Immature natural killer cell (primary cell): Measurements from ENCODE around the gene CAV1. TPM values are rescaled to one million over a fixed set of nuclear protein-coding genes. Genes with fewer than 3 reads are reported as not detected.

ENCODE experiments used
- DNase-seq, 3 donors: peaks; one replicate each; pipeline ENCODE4 v3.0.0; 2022; ENCODE audit warnings: mixed read lengths in 1 of 3
- H3K27ac Mint-ChIP-seq, 6 donors: one replicate each; pipeline ENCODE4 v1.8.0; 2020; ENCODE audit warnings: mixed read lengths in 6 of 6, mild to moderate bottlenecking in 5 of 6, inconsistent platforms in 4 of 6, moderate library complexity in 3 of 6
- H3K27me3 Mint-ChIP-seq, 3 donors: one replicate each; pipeline ENCODE4 v1.8.0; 2020 to 2021; ENCODE audit warnings: low read depth in 3 of 3, mild to moderate bottlenecking in 3 of 3, mixed read lengths in 3 of 3, moderate library complexity in 3 of 3, inconsistent platforms in 1 of 3
- H3K36me3 Mint-ChIP-seq, 3 donors: one replicate each; pipeline ENCODE4 v1.8.0; 2020; ENCODE audit warnings: mixed read lengths in 3 of 3, inconsistent platforms in 2 of 3, mild to moderate bottlenecking in 2 of 3
- H3K4me1 Mint-ChIP-seq, 2 donors: one replicate each; pipeline ENCODE4 v1.8.0; 2020; ENCODE audit warnings: inconsistent platforms in 2 of 2, mild to moderate bottlenecking in 2 of 2, mixed read lengths in 2 of 2, moderate library complexity in 1 of 2
- H3K4me3 Mint-ChIP-seq, 5 donors: one replicate each; pipeline ENCODE4 v1.8.0; 2020; ENCODE audit warnings: mild to moderate bottlenecking in 5 of 5, mixed read lengths in 5 of 5, inconsistent platforms in 3 of 5, moderate library complexity in 3 of 5
- H3K9me3 Mint-ChIP-seq, 6 donors: one replicate each; pipeline ENCODE4 v1.8.0; 2020; ENCODE audit warnings: mild to moderate bottlenecking in 6 of 6, mixed read lengths in 6 of 6, inconsistent platforms in 4 of 6, moderate library complexity in 3 of 6
- polyA plus RNA-seq, 3 donors: library from polyadenylated mRNA; unstranded; fragments of 300-500 nt; fragmentation: Illumina TruSeq; gene quantifications; one replicate each; pipeline ENCODE4 v1.2.3, GENCODE V29; 2021

Gene CAV1
- polyA plus RNA-seq, 3 donors from 2014 or later, result 0.53 to 2.2 TPM; not detected in 1

GRCh38 chr7:116512520-116513188, 12.2 kb upstream of the CAV1 start:
- Mint-ChIP-seq H3K4me3 (peak overlapping the region; percentile 26 to 95 (median 87)), H3K36me3 (no peaks in the 10 kb centered on the region), H3K27me3 (peaks cover 4 to 9% (median 6%) of the 10 kb centered on the region in 3 donors), H3K27ac (peak overlapping the region in 3 of 6 donors; percentile 81 to 89 (median 83)), H3K4me1 (peaks cover 14 to 24% of the 10 kb centered on the region in 2 donors), H3K9me3 (peaks cover 0 to 3% (median 0%) of the 10 kb centered on the region in 6 donors)
- DNase-seq, result no peak

GRCh38 chr7:116515584-116515983, 9.3 kb upstream of the CAV1 start:
- Mint-ChIP-seq H3K4me3 (no peak overlapping the region), H3K9me3 (peaks cover 0 to 3% (median 0%) of the 10 kb centered on the region in 6 donors), H3K27ac (no peak overlapping the region), H3K27me3 (peaks cover 6 to 10% (median 8%) of the 10 kb centered on the region in 3 donors), H3K4me1 (peaks cover 14 to 24% of the 10 kb centered on the region in 2 donors), H3K36me3 (no peaks in the 10 kb centered on the region)
- no peak for DNase-seq

DNA sequence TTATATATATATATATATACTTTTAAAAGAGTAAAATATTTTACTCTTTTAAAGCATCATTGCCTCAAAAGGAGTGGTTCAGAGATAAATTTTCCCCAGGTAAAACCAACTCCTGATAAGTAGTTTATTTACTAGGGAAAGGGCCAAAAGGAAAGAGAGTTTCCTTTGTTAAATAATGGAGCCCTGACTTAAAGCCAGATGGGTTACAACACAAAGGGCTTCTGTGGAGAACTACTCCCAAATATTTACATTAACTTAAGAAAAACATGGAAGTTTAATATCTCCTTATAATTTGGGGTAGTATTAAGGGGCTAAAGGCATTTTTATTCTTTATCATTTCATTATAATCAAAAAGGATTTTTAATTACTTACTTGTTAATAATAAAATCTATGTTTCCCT, 8.5 kb upstream of the CAV1 start:
- H3K4me1 Mint-ChIP-seq, result peaks cover 13 to 17% of the 10 kb centered on the region in 2 donors
- peaks cover 8 to 10% (median 9%) of the 10 kb centered on the region in 3 donors for H3K27me3 Mint-ChIP-seq
- no peak overlapping the region for H3K27ac Mint-ChIP-seq
- peaks cover 0 to 3% (median 0%) of the 10 kb centered on the region in 6 donors for H3K9me3 Mint-ChIP-seq
- no peak overlapping the region for H3K4me3 Mint-ChIP-seq
- no peaks in the 10 kb centered on the region for H3K36me3 Mint-ChIP-seq
- no peak for DNase-seq

DNA sequence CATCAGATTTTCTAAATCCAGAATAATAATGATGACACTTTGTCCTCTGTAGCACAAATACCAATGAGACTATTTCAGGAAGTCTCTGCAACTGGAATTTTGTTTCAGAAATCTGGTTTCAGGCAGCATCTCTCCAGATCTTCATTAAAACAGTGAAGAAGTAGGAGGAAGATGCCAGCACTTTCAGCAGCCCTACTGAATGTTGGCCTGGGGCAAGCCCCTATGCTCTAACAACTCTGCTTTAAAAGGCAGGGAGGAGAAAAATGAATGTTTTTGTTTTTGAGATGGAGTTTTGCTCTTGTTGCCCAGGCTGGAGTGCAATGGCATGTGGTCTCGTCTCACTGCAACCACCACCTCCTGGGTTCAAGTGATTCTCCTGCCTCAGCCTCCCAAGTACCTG, 7.2 kb upstream of the CAV1 start:
- no peak for DNase-seq
- Mint-ChIP-seq H3K9me3 (peaks cover 0 to 3% (median 0%) of the 10 kb centered on the region in 6 donors), H3K27me3 (peaks cover 9 to 13% (median 10%) of the 10 kb centered on the region in 3 donors), H3K36me3 (no peaks in the 10 kb centered on the region), H3K4me3 (no peak overlapping the region), H3K4me1 (peaks cover under 1 to 4% of the 10 kb centered on the region in 2 donors), H3K27ac (no peak overlapping the region)

DNA sequence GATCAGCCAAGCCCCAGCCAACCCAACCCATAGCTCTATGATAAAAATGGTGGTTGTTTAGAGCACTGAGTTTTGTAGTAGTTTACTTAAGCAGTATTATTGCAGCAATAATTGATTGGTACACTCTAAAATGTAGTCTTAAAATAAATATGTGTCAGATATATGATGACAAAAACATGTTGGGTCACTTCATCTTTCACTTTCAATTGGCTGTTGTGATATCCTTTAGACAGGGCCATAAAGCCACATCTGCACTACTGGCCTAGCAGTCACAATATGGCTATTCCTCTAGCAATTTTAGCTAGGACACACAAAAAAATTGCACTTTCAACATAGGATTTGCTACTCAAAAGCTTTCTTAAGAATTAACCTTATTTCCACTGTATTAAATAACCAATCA, 5.9 kb upstream of the CAV1 start:
- DNase-seq, result no peak
- H3K4me3 Mint-ChIP-seq, result no peak overlapping the region
- H3K27me3 Mint-ChIP-seq, result peaks cover 12 to 23% (median 18%) of the 10 kb centered on the region in 3 donors
- H3K27ac Mint-ChIP-seq, result no peak overlapping the region
- H3K36me3 Mint-ChIP-seq, result no peaks in the 10 kb centered on the region
- H3K9me3 Mint-ChIP-seq, result peaks cover 0 to 2% (median 0%) of the 10 kb centered on the region in 6 donors
- H3K4me1 Mint-ChIP-seq, result peaks cover 2 to 4% of the 10 kb centered on the region in 2 donors

DNA sequence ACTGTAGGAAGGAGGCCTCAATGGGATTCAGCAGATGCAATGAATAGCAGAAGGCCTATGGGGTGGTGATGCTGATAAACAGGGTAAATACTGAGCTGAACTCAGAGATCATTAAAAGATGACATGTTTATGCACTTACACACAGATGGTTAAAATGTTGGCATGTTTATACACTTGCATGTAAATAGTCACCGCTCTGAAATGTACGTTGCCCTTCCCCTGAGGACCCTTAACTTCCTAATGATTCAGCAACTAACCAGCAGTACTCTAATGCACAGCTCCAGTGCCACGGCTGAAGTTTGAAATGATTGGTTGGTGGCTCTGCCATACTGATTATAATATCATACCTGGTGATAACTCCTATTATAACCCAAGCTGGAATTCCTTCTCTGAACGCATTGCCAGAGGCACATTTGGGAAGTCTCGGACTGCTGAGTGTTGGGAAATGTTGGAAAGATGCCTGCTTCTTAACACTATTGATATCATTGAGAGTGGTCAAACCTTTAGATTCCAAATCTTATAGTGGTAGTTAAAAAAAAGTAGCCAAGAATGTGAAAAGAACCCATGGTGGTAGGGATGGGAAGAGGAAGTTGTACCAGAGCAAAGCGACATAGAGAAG, 3.7 kb upstream of the CAV1 start:
- DNase-seq, result no peak
- Mint-ChIP-seq H3K36me3 (no peaks in the 10 kb centered on the region), H3K27ac (no peak overlapping the region), H3K27me3 (peaks cover 22 to 32% (median 25%) of the 10 kb centered on the region in 3 donors), H3K4me3 (no peak overlapping the region), H3K9me3 (peaks cover 0 to 2% (median 0%) of the 10 kb centered on the region in 6 donors), H3K4me1 (peaks cover 19 to 24% of the 10 kb centered on the region in 2 donors)

DNA sequence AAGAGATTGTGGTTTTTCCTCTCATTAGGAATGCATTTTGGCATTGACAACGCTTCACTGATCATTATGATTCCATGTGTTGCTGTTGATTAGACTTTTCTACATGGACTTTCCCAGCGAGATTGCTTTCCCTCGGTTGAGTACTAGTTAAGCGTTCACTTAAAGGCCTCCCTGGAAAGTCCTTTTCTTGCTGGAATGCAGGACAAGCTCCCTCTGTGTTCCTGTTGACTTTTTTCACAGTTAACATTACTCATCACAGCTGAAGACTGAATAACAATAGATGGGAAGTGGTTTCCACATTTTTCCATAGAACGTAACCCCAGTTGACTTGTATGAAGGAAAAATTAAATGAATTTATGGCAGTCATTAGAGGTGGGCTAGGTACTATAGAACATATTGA, 2.6 kb upstream of the CAV1 start:
- peaks cover 28 to 32% of the 10 kb centered on the region in 2 donors for H3K4me1 Mint-ChIP-seq
- peaks cover 25 to 37% (median 32%) of the 10 kb centered on the region in 3 donors for H3K27me3 Mint-ChIP-seq
- no peak overlapping the region for H3K27ac Mint-ChIP-seq
- no peak overlapping the region for H3K4me3 Mint-ChIP-seq
- no peaks in the 10 kb centered on the region for H3K36me3 Mint-ChIP-seq
- H3K9me3 Mint-ChIP-seq, result peaks cover 0 to 2% (median 0%) of the 10 kb centered on the region in 6 donors
- no peak for DNase-seq

DNA sequence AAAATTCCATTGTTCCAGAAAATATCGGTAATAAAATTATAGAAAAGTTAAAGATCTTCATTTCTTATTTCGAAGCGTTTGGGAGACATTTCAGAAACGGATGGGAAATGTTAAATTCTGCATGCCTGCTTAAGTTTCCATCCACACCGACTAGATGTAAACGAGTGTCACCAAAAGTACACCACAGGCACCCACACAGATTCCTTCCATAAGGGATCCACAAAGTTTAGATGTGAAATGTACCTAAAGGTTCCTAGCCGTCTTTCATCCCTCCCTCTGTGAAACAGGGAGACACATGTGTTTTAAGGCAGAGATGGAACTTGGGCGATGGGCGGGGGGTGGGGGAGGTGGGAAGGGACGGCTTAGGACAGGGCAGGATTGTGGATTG, 621 bp upstream of the CAV1 start:
- peaks cover 30 to 43% (median 34%) of the 10 kb centered on the region in 3 donors for H3K27me3 Mint-ChIP-seq
- H3K9me3 Mint-ChIP-seq, result peaks cover 0 to 2% (median 0%) of the 10 kb centered on the region in 6 donors
- H3K36me3 Mint-ChIP-seq, result no peaks in the 10 kb centered on the region
- no peak overlapping the region for H3K27ac Mint-ChIP-seq
- H3K4me1 Mint-ChIP-seq, result peaks cover 28 to 32% of the 10 kb centered on the region in 2 donors
- H3K4me3 Mint-ChIP-seq, result peak overlapping the region in 4 of 5 donors; percentile 7 to 72 (median 36)
- no peak for DNase-seq

- H3K4me1 Mint-ChIP-seq, result peaks cover 28 to 32% of the 10 kb centered on the region in 2 donors
- peaks cover 0 to 2% (median 0%) of the 10 kb centered on the region in 6 donors for H3K9me3 Mint-ChIP-seq
- peak; percentile 17 to 32 (median 24) for DNase-seq
- H3K27me3 Mint-ChIP-seq, result peaks cover 28 to 38% (median 37%) of the 10 kb centered on the region in 3 donors
- H3K27ac Mint-ChIP-seq, result no peak overlapping the region
- H3K36me3 Mint-ChIP-seq, result no peaks in the 10 kb centered on the region
- H3K4me3 Mint-ChIP-seq, result peak overlapping the region; percentile 72 to 86 (median 83)
These were observed 569 bp downstream of the CAV1 start for GRCh38 chr7:116525298-116525912.

DNA sequence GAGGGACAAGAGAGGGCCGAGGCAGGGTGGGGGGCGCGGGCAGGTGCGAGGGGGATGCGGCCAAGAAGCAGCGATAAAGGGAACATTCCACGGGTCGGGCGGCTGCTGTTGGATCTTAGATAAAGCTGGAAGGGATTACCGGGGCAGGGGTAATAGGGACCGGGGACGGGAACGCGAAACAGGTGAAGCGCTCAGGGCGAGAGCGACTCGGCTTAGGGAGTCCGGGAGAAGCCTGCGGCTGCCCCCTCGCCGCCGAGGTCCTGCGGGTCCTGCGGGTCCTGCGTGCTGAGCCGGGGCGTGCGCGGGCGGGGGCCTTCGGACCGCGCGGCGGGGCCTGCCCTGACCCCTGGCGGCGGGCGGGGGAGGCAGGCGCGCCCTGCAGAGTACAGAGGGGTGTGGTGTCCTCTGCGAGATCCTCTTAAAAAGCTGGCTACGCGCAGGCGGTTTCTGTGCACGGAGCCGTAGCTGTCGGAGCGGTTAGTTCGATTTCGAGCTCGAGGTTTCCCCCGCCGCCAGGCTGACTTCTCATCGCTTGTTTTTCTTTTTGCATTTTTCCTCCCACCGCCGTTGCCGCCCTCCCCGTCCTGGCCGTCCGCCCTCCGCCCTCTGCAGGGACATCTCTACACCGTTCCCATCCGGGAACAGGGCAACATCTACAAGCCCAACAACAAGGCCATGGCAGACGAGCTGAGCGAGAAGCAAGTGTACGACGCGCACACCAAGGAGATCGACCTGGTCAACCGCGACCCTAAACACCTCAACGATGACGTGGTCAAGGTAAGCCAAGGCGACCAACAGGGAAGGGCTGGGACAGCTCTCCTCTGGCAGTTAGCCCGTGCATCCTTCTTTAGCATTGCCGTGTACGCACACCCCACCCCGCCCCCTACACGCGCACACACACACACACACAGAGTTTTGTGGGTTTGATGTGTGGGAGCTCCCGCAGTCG, 1.4 kb downstream of the CAV1 start:
- Mint-ChIP-seq H3K27me3 (peaks cover 31 to 37% (median 35%) of the 10 kb centered on the region in 3 donors), H3K4me3 (peak overlapping the region; percentile 72 to 86 (median 83)), H3K36me3 (no peaks in the 10 kb centered on the region), H3K4me1 (peaks cover 28 to 32% of the 10 kb centered on the region in 2 donors), H3K27ac (peak overlapping the region in 1 of 6 donors; percentile 49), H3K9me3 (peaks cover 0 to 2% (median 0%) of the 10 kb centered on the region in 6 donors)
- DNase-seq, result peak; percentile 59 to 62 (median 59)

DNA sequence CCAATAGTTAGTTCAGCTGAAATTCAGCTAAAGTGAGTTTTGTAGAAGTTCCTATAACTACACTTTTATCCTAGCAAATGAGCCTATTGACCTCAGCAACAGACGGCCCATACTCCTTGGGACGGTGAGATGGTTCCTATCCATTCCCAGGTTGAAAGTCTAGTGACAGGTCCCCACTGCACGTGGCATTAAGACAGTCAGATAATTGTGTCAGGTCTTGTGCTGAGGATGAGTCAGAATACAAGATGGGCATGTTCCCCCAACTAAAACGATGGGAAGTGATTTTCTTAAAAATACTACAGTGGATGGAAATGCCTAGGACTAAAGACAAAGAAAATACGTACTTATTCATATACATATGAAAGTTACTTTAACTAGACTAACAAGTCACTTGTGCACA, 2.1 kb downstream of the CAV1 start:
- peaks cover 0 to 2% (median 0%) of the 10 kb centered on the region in 6 donors for H3K9me3 Mint-ChIP-seq
- peak overlapping the region in 1 of 6 donors; percentile 49 for H3K27ac Mint-ChIP-seq
- peak overlapping the region; percentile 69 to 84 (median 77) for H3K4me3 Mint-ChIP-seq
- peaks cover 31 to 35% (median 35%) of the 10 kb centered on the region in 3 donors for H3K27me3 Mint-ChIP-seq
- DNase-seq, result no peak
- peaks cover 28 to 32% of the 10 kb centered on the region in 2 donors for H3K4me1 Mint-ChIP-seq
- H3K36me3 Mint-ChIP-seq, result no peaks in the 10 kb centered on the region

DNA sequence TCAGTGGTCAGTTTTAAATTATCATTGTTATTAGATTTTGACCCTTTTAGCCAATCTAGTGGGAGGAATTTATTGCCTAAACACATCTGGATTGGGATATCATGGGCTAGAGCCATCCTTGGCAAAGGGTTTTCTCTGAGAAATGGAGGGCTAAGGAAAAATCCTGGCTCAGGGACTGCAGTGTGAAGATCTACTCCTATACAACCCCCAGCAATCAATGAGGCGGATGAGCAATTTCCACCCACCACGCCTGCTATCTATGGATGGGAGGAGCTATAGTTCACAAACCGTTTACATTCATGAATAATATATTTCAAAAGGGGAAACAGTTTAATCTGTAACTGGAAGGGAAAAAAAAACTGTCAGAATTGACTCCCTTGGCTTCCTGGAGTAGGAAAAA, 2.7 kb downstream of the CAV1 start:
- Mint-ChIP-seq H3K27ac (no peak overlapping the region), H3K9me3 (peaks cover 0 to 2% (median 0%) of the 10 kb centered on the region in 6 donors), H3K27me3 (peaks cover 26 to 35% (median 35%) of the 10 kb centered on the region in 3 donors), H3K4me3 (peak overlapping the region in 1 of 5 donors; percentile 81), H3K4me1 (peaks cover 28 to 32% of the 10 kb centered on the region in 2 donors), H3K36me3 (no peaks in the 10 kb centered on the region)
- no peak for DNase-seq
